ENCODE measurements around the gene RFLNA.

- TF ChIP-seq POLR2A (IDR thresholded peaks at IDR 0.05; ENCODE audit: low read length) (no peak), GATA1 (IDR thresholded peaks at IDR 0.05; ENCODE audit: low read depth, low read length) (no peak)
Measured at GRCh38 chr12:124302241-124302806, 7.4 kb downstream of the RFLNA start.

Data from erythroblast (primary cell).